ENCODE data around the gene CENPM. TPM values are rescaled to one million over a fixed set of nuclear protein-coding genes. Genes with fewer than 3 reads are reported as not detected.

Gene CENPM
- total RNA-seq, 1 donor from 2014 or later: 2.0 TPM

GRCh38 chr22:41915786-41916493, 31.0 kb downstream of the CENPM start:
- H3K36me3 ChIP-seq (ENCODE audit: insufficient read depth, low read length): no peaks in the 10 kb centered on the region
- no peaks in the 10 kb centered on the region for H3K36me3 Mint-ChIP-seq (ENCODE audit: low read depth, unreplicated experiment)
- peak overlapping the region; percentile 40 for H3K4me3 Mint-ChIP-seq (ENCODE audit: unreplicated experiment)
- no peak for FAIRE-seq
- TF ChIP-seq EZH2 (IDR thresholded peaks at IDR 0.05; ENCODE audit: insufficient read depth, low read length) (peak; percentile 61), CTCF (IDR thresholded peaks at IDR 0.05; ENCODE audit: insufficient read depth, low read depth, low read length) (no peak)
- H3K4me2 ChIP-seq (ENCODE audit: low read length): no peak overlapping the region
- H3K9me3 Mint-ChIP-seq (ENCODE audit: unreplicated experiment): no peaks in the 10 kb centered on the region
- peaks cover 51% of the 10 kb centered on the region for H3K27me3 ChIP-seq (ENCODE audit: insufficient read depth, low read length)
- H3K27ac Mint-ChIP-seq (ENCODE audit: unreplicated experiment): no peak overlapping the region
- peaks cover 11% of the 10 kb centered on the region for H3K4me1 ChIP-seq (ENCODE audit: insufficient read depth, low read length)
- H3K27me3 Mint-ChIP-seq (ENCODE audit: low read depth, unreplicated experiment): peaks cover 50% of the 10 kb centered on the region
- no peaks in the 10 kb centered on the region for H3K79me2 ChIP-seq (ENCODE audit: insufficient read depth, low read length)
- H3K27ac ChIP-seq (ENCODE audit: low read depth, low read length): no peak overlapping the region
- H4K20me1 ChIP-seq (ENCODE audit: insufficient read depth, low read length): peaks cover 27% of the 10 kb centered on the region
- no peak overlapping the region for H2AFZ ChIP-seq (ENCODE audit: low read depth, low read length)
- no peaks in the 10 kb centered on the region for H3K9me3 ChIP-seq (ENCODE audit: insufficient read depth, low read depth, low read length)
- H3K9ac ChIP-seq (ENCODE audit: low read length): no peak overlapping the region
- peaks cover 5% of the 10 kb centered on the region for H3K4me1 Mint-ChIP-seq (ENCODE audit: low read depth, unreplicated experiment)
- H3K4me3 ChIP-seq (ENCODE audit: insufficient read depth, low read depth, low read length): no peak overlapping the region
- no peak for DNase-seq (ENCODE audit: low read depth)

GRCh38 chr22:41915035-41915785, 31.7 kb downstream of the CENPM start, which contains the start of gene SHISA8:
SHISA8 (minus strand) TSS chr22:41915074; CDS start chr22:41914667, 407 bp downstream.
- H3K4me3 Mint-ChIP-seq (ENCODE audit: unreplicated experiment): peak within 1 kb of the TSS; percentile 40
- no peak within 1 kb of the TSS for H2AFZ ChIP-seq (ENCODE audit: low read depth, low read length)
- no peaks in the 10 kb centered on the region for H3K9me3 ChIP-seq (ENCODE audit: insufficient read depth, low read depth, low read length)
- DNase-seq (ENCODE audit: low read depth) (peak; percentile 12), FAIRE-seq (no peak)
- no peaks in the 10 kb centered on the region for H3K36me3 Mint-ChIP-seq (ENCODE audit: low read depth, unreplicated experiment)
- H3K27me3 Mint-ChIP-seq (ENCODE audit: low read depth, unreplicated experiment): peaks cover 50% of the 10 kb centered on the region
- no peak within 1 kb of the TSS for H3K27ac Mint-ChIP-seq (ENCODE audit: unreplicated experiment)
- H3K27me3 ChIP-seq (ENCODE audit: insufficient read depth, low read length): peaks cover 57% of the 10 kb centered on the region
- H3K4me3 ChIP-seq (ENCODE audit: insufficient read depth, low read depth, low read length): no peak within 1 kb of the TSS
- H3K36me3 ChIP-seq (ENCODE audit: insufficient read depth, low read length): no peaks in the 10 kb centered on the region
- H3K9ac ChIP-seq (ENCODE audit: low read length): no peak within 1 kb of the TSS
- H3K4me2 ChIP-seq (ENCODE audit: low read length): peak within 1 kb of the TSS; percentile 39
- H3K9me3 Mint-ChIP-seq (ENCODE audit: unreplicated experiment): no peaks in the 10 kb centered on the region
- H3K4me1 ChIP-seq (ENCODE audit: insufficient read depth, low read length): peaks cover 18% of the 10 kb centered on the region
- no peaks in the 10 kb centered on the region for H3K79me2 ChIP-seq (ENCODE audit: insufficient read depth, low read length)
- no peak for TF ChIP-seq CTCF (IDR thresholded peaks at IDR 0.05; ENCODE audit: insufficient read depth, low read depth, low read length)
- peak; percentile 88 for TF ChIP-seq EZH2 (IDR thresholded peaks at IDR 0.05; ENCODE audit: insufficient read depth, low read length)
- H4K20me1 ChIP-seq (ENCODE audit: insufficient read depth, low read length): peaks cover 27% of the 10 kb centered on the region
- peaks cover 5% of the 10 kb centered on the region for H3K4me1 Mint-ChIP-seq (ENCODE audit: low read depth, unreplicated experiment)
- H3K27ac ChIP-seq (ENCODE audit: low read depth, low read length): no peak within 1 kb of the TSS

Measured in astrocyte (in vitro differentiated cells and primary cell).